WERI-Rb-1 (cell line): ENCODE data around the gene BIK.

Experiments
- DNase-seq: peaks from one replicate; pipeline ENCODE4 v3.0.0-alpha.2; 2020
- H3K27ac ChIP-seq: fragments of 250-450 bp; sonication (Bioruptor Pico); 2 replicates; pipeline ENCODE4 v1.5.1; 2020; ENCODE audit warnings: mild to moderate bottlenecking, moderate library complexity
- H3K27me3 ChIP-seq: fragments of 250-450 bp; sonication (Bioruptor Pico); 2 replicates; pipeline ENCODE4 v1.5.1; 2021; ENCODE audit warnings: mild to moderate bottlenecking, low read depth, moderate library complexity; ENCODE audit not compliant: insufficient read depth, severe bottlenecking
- H3K36me3 ChIP-seq: fragments of 250-450 bp; sonication (Bioruptor Pico); 2 replicates; pipeline ENCODE4 v1.5.1; 2020; ENCODE audit warnings: mild to moderate bottlenecking, moderate library complexity
- H3K4me3 ChIP-seq: 2 replicates; pipeline ENCODE4 v1.5.1; 2011; ENCODE audit warnings: low read depth, mild to moderate bottlenecking, control low read depth, low read length
- H3K9me3 ChIP-seq: fragments of 250-450 bp; sonication (Bioruptor Pico); 2 replicates; pipeline ENCODE4 v1.5.1; 2021; ENCODE audit warnings: mild to moderate bottlenecking, moderate library complexity; ENCODE audit not compliant: severe bottlenecking
- CTCF ChIP-seq: IDR thresholded peaks from 2 replicates; pipeline ENCODE4 v1.5.1; 2011; ENCODE audit warnings: low read depth, mild to moderate bottlenecking, control low read depth, inconsistent platforms, low read length

Gene BIK

GRCh38 chr22:43152003-43152356 is 41.4 kb downstream of the BIK start:
- Histone ChIP-seq H3K36me3 (no peaks in the 10 kb centered on the region), H3K4me3 (no peak overlapping the region), H3K27me3 (no peaks in the 10 kb centered on the region), H3K27ac (no peak overlapping the region), H3K9me3 (no peaks in the 10 kb centered on the region)
- DNase-seq, result no peak
- TF ChIP-seq CTCF, result no peak

- no peak overlapping the region for H3K4me3 ChIP-seq
These were observed 42.0 kb downstream of the BIK start for GRCh38 chr22:43152357-43153071.

GRCh38 chr22:43153899-43154298 is 43.3 kb downstream of the BIK start:
- H3K4me3 ChIP-seq, result no peak overlapping the region
- no peaks in the 10 kb centered on the region for H3K9me3 ChIP-seq
- DNase-seq, result no peak
- no peaks in the 10 kb centered on the region for H3K36me3 ChIP-seq
- no peak for TF ChIP-seq CTCF
- H3K27ac ChIP-seq, result no peak overlapping the region
- H3K27me3 ChIP-seq, result no peaks in the 10 kb centered on the region

More at GRCh38 chr22:43152357-43153071, 42.0 kb downstream of the BIK start:
- DNase-seq, result no peak
- no peaks in the 10 kb centered on the region for H3K27me3 ChIP-seq
- no peaks in the 10 kb centered on the region for H3K9me3 ChIP-seq
- no peak overlapping the region for H3K27ac ChIP-seq
- H3K36me3 ChIP-seq, result no peaks in the 10 kb centered on the region
- TF ChIP-seq CTCF, result no peak

- no peaks in the 10 kb centered on the region for H3K9me3 ChIP-seq
- TF ChIP-seq CTCF, result no peak
- DNase-seq, result no peak
- no peak overlapping the region for H3K4me3 ChIP-seq
- no peaks in the 10 kb centered on the region for H3K27me3 ChIP-seq
- no peaks in the 10 kb centered on the region for H3K36me3 ChIP-seq
- H3K27ac ChIP-seq, result no peak overlapping the region
These were observed 44.5 kb downstream of the BIK start for GRCh38 chr22:43154887-43155536.

GRCh38 chr22:43155789-43156188 is 45.2 kb downstream of the BIK start:
- no peaks in the 10 kb centered on the region for H3K36me3 ChIP-seq
- no peak overlapping the region for H3K4me3 ChIP-seq
- H3K27me3 ChIP-seq, result no peaks in the 10 kb centered on the region
- no peak overlapping the region for H3K27ac ChIP-seq
- TF ChIP-seq CTCF, result no peak
- no peaks in the 10 kb centered on the region for H3K9me3 ChIP-seq
- no peak for DNase-seq

GRCh38 chr22:43156413-43156812 is 45.9 kb downstream of the BIK start:
- no peak for TF ChIP-seq CTCF
- Histone ChIP-seq H3K9me3 (no peaks in the 10 kb centered on the region), H3K36me3 (no peaks in the 10 kb centered on the region), H3K27me3 (no peaks in the 10 kb centered on the region), H3K4me3 (no peak overlapping the region), H3K27ac (no peak overlapping the region)
- DNase-seq, result no peak
